Loucy (cell line): ENCODE results near the gene SH3RF3.

Source experiments
- H2AFZ ChIP-seq: fragments of 200-600 bp; sonication (generic); 2 replicates; pipeline ENCODE4 v1.6.0; 2016; ENCODE audit warnings: antibody characterized with exemption, mild to moderate bottlenecking, low read length, moderate library complexity
- H3F3A ChIP-seq: fragments of 200-600 bp; 2 replicates; pipeline ENCODE4 v1.6.0; 2016; ENCODE audit warnings: antibody characterized with exemption, low read depth, mild to moderate bottlenecking
- H3K27me3 ChIP-seq: fragments of 200-600 bp; sonication (generic); 2 replicates; pipeline ENCODE4 v1.6.1; 2014; ENCODE audit warnings: low read length, mild to moderate bottlenecking; ENCODE audit not compliant: insufficient read depth, poor library complexity, severe bottlenecking
- H3K36me3 ChIP-seq: fragments of 200-600 bp; sonication (generic); 2 replicates; pipeline ENCODE4 v1.6.1; 2016; ENCODE audit warnings: low read length; ENCODE audit not compliant: insufficient read depth
- H3K4me1 ChIP-seq: fragments of 200-600 bp; sonication (generic); 2 replicates; pipeline ENCODE4 v1.5.1; 2014; ENCODE audit warnings: low read length, mild to moderate bottlenecking; ENCODE audit not compliant: insufficient read depth, poor library complexity, severe bottlenecking
- H3K4me2 ChIP-seq: fragments of 200-600 bp; sonication (generic); 2 replicates; pipeline ENCODE4 v1.6.0; 2014; ENCODE audit warnings: antibody characterized with exemption, low read length, low read depth, mild to moderate bottlenecking; ENCODE audit not compliant: poor library complexity, severe bottlenecking
- H3K4me3 ChIP-seq: fragments of 200-600 bp; sonication (generic); 2 replicates; pipeline ENCODE4 v1.5.1; 2014; ENCODE audit warnings: low read length, mild to moderate bottlenecking, mixed read lengths; ENCODE audit not compliant: poor library complexity, severe bottlenecking
- H3K79me2 ChIP-seq: fragments of 200-600 bp; sonication (generic); 2 replicates; pipeline ENCODE4 v1.6.1; 2014; ENCODE audit warnings: low read length; ENCODE audit not compliant: insufficient read depth
- H3K9ac ChIP-seq: fragments of 200-600 bp; sonication (generic); 2 replicates; pipeline ENCODE4 v1.6.0; 2014; ENCODE audit warnings: mild to moderate bottlenecking, low read depth, low read length, moderate library complexity; ENCODE audit not compliant: poor library complexity, severe bottlenecking
- H3K9me2 ChIP-seq: fragments of 200-600 bp; sonication (generic); replicated peaks from 2 replicates; pipeline ENCODE4 v1.6.1; 2016; ENCODE audit warnings: low read depth, low read length, mixed read lengths
- H3K9me3 ChIP-seq: fragments of 200-600 bp; sonication (generic); 2 replicates; pipeline ENCODE4 v1.6.1; 2014; ENCODE audit warnings: mild to moderate bottlenecking, antibody characterized with exemption, low read length, low read depth; ENCODE audit not compliant: insufficient read depth
- H4K20me1 ChIP-seq: fragments of 200-600 bp; sonication (generic); 2 replicates; pipeline ENCODE4 v1.6.0; 2014; ENCODE audit warnings: antibody characterized with exemption, low read length, mild to moderate bottlenecking; ENCODE audit not compliant: insufficient read depth, poor library complexity, severe bottlenecking
- EZH2phosphoT487 ChIP-seq: fragments of 200-600 bp; IDR thresholded peaks from 2 replicates; pipeline ENCODE4 v1.6.1; 2018; ENCODE audit warnings: antibody characterized with exemption, mild to moderate bottlenecking, moderate library complexity, borderline replicate concordance
- TF ChIP-seq, protein P1 (sequence below): fragments of 200-600 bp; sonication (generic); conservative IDR thresholded peaks from 2 replicates; pipeline ENCODE4 v1.5.1; 2014; ENCODE audit warnings: mild to moderate bottlenecking, antibody characterized with exemption, low read length

SH3RF3 gene

GRCh38 chr2:109372171-109372568 lies 243.2 kb downstream of the SH3RF3 start:
- no peaks in the 10 kb centered on the region for H3K9me2 ChIP-seq
- no peaks in the 10 kb centered on the region for H3F3A ChIP-seq
- H2AFZ ChIP-seq, result no peak overlapping the region
- no peaks in the 10 kb centered on the region for H3K27me3 ChIP-seq
- H3K4me2 ChIP-seq, result no peak overlapping the region
- no peaks in the 10 kb centered on the region for H4K20me1 ChIP-seq
- TF ChIP-seq, protein P1, sequence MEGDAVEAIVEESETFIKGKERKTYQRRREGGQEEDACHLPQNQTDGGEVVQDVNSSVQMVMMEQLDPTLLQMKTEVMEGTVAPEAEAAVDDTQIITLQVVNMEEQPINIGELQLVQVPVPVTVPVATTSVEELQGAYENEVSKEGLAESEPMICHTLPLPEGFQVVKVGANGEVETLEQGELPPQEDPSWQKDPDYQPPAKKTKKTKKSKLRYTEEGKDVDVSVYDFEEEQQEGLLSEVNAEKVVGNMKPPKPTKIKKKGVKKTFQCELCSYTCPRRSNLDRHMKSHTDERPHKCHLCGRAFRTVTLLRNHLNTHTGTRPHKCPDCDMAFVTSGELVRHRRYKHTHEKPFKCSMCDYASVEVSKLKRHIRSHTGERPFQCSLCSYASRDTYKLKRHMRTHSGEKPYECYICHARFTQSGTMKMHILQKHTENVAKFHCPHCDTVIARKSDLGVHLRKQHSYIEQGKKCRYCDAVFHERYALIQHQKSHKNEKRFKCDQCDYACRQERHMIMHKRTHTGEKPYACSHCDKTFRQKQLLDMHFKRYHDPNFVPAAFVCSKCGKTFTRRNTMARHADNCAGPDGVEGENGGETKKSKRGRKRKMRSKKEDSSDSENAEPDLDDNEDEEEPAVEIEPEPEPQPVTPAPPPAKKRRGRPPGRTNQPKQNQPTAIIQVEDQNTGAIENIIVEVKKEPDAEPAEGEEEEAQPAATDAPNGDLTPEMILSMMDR, result no peak
- no peak for TF ChIP-seq EZH2phosphoT487
- no peaks in the 10 kb centered on the region for H3K4me1 ChIP-seq
- no peaks in the 10 kb centered on the region for H3K9me3 ChIP-seq
- peaks cover 10% of the 10 kb centered on the region; the same call in 1 of the 2 replicates for H3K36me3 ChIP-seq
- H3K79me2 ChIP-seq, result no peaks in the 10 kb centered on the region
- no peak overlapping the region for H3K9ac ChIP-seq
- H3K4me3 ChIP-seq, result no peak overlapping the region

- TF ChIP-seq, protein P1, result no peak
- no peak for TF ChIP-seq EZH2phosphoT487
- Histone ChIP-seq H3K9ac (no peak overlapping the region), H3K4me3 (no peak overlapping the region), H3K27me3 (no peaks in the 10 kb centered on the region), H3F3A (no peaks in the 10 kb centered on the region), H3K79me2 (no peaks in the 10 kb centered on the region), H2AFZ (no peak overlapping the region), H3K4me1 (no peaks in the 10 kb centered on the region), H3K9me3 (no peaks in the 10 kb centered on the region), H4K20me1 (no peaks in the 10 kb centered on the region), H3K4me2 (no peak overlapping the region), H3K9me2 (no peaks in the 10 kb centered on the region), H3K36me3 (peaks cover 10% of the 10 kb centered on the region; the same call in 1 of the 2 replicates)
These were observed 243.6 kb downstream of the SH3RF3 start for GRCh38 chr2:109372614-109373013.

DNA sequence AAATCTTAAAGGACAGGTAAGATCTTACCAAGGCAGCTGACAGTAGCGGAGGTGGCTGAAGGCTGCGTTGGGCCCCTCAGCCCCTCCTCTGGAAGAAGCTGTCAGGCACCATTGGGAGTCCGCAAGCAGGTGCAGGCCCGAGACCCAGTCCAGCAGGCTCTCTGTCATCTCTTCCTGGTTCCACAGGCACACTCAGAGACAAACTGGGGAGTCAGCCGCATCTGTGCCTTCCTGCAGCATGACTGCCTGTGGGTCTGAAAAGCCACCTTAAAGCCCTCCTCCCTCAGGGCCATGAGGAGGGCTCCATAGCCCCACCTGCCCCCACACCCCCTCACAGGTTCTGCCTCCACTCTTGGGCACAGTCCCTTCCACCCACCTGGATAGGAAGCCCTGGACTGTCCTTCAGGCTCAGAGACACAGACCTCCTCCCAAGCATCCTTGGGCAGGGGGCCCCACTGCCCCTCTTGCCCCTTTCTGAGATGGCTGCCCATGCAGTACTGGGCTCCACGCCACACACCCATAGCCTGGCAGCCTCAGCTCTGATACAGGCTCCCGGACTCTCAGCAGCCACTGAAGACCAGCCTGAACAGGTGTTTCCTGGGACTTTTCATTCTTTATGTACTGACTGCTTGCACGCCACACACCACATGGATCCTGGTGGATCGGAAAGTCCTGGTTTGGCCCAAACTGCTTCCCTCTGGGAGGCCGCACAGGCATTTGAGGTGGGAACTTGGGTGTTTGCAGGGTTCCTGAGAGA lies 245.0 kb downstream of the SH3RF3 start:
- no peak overlapping the region for H2AFZ ChIP-seq
- H3K9ac ChIP-seq, result no peak overlapping the region
- peaks cover 10% of the 10 kb centered on the region; the same call in 1 of the 2 replicates for H3K36me3 ChIP-seq
- no peaks in the 10 kb centered on the region for H3K27me3 ChIP-seq
- no peaks in the 10 kb centered on the region for H3K4me1 ChIP-seq
- H3K4me2 ChIP-seq, result no peak overlapping the region
- TF ChIP-seq EZH2phosphoT487, result no peak
- TF ChIP-seq, protein P1, result no peak
- no peaks in the 10 kb centered on the region for H3K9me2 ChIP-seq
- no peaks in the 10 kb centered on the region for H3F3A ChIP-seq
- H3K9me3 ChIP-seq, result no peaks in the 10 kb centered on the region
- no peaks in the 10 kb centered on the region for H4K20me1 ChIP-seq
- H3K79me2 ChIP-seq, result no peaks in the 10 kb centered on the region
- H3K4me3 ChIP-seq, result no peak overlapping the region
